Measurements from ENCODE around the gene SCAMP4.
"Not testable (repeated sequence)": the region's sequence is repeated elsewhere in the genome, so short reads cannot be mapped to it uniquely, and the experiment has no call there.

Gene SCAMP4

GRCh38 chr19:1880611-1881392 is 24.4 kb upstream of the SCAMP4 start:
- TF ChIP-seq POLR2AphosphoS5 (IDR thresholded peaks at IDR 0.05; ENCODE audit: low read depth): no peak
- TF ChIP-seq GABPA (IDR thresholded peaks at IDR 0.05; ENCODE audit: low read depth): no peak
- no peak for TF ChIP-seq CTCF (IDR thresholded peaks at IDR 0.05; ENCODE audit: insufficient read depth, low read length)
- no peak for TF ChIP-seq REST (IDR thresholded peaks at IDR 0.05; ENCODE audit: insufficient replicate concordance, low read depth)
- TF ChIP-seq SPI1 (IDR thresholded peaks at IDR 0.05; ENCODE audit: borderline replicate concordance, low read depth): no peak
- H3K27ac ChIP-seq (replicated peaks): no peak overlapping the region
- no peaks in the 10 kb centered on the region for H3K27me3 ChIP-seq (ENCODE audit: insufficient read depth, poor library complexity, severe bottlenecking)
- H3K4me3 ChIP-seq (replicated peaks; ENCODE audit: insufficient read depth, low read length): no peak overlapping the region
- DNase-seq (ENCODE audit: low read depth in 1 of 2, low spot score in 1 of 2): no peak

DNA sequence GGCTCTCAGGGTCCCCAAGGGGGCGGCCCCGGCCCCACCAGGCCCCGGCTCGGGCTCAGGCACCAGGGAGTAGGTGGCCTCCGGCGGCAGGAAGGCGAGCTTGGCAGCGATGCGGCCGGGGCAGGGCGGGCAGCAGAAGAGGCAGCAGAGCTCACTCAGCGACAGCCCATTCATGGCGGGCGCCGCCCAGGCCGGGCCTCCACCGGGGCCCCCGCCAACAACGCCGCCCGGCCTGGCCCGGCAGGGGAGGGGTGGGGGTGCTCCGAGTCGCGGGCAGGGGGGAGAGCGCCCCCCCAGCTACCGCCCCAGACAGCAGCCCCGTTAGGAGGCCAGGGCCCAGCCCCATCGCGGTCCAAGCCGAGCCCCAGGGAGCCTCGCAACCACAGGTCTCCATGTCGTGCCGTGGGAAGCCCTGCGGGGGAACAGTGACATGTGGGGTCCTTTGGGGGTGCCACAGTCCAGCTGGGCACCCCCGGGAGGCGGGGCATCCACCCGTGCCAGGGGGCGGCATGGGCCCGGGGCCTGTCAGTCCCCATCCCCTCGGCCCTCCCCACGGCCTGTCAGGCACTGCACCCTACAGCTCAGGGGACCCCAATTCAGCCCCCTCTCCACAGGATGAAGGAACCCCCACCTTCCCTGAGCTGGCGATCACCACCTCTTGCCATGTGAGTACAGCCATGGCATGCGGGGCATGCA is 23.7 kb upstream of the SCAMP4 start:
- H3K27me3 ChIP-seq (ENCODE audit: insufficient read depth, poor library complexity, severe bottlenecking); DNase-seq (ENCODE audit: low read depth in 1 of 2, low spot score in 1 of 2); H3K4me3 ChIP-seq (replicated peaks; ENCODE audit: insufficient read depth, low read length): not testable (repeated sequence)
- H3K27ac ChIP-seq (replicated peaks): peak overlapping the region; percentile 59

- H3K27me3 ChIP-seq (ENCODE audit: insufficient read depth, poor library complexity, severe bottlenecking): no peaks in the 10 kb centered on the region
- peak in 1 of 2 experiments; percentile 67 for DNase-seq (ENCODE audit: low read depth in 1 of 2, low spot score in 1 of 2)
- TF ChIP-seq SPI1 (IDR thresholded peaks at IDR 0.05; ENCODE audit: borderline replicate concordance, low read depth) (no peak), CTCF (IDR thresholded peaks at IDR 0.05; ENCODE audit: insufficient read depth, low read length) (no peak), GABPA (IDR thresholded peaks at IDR 0.05; ENCODE audit: low read depth) (no peak), REST (IDR thresholded peaks at IDR 0.05; ENCODE audit: insufficient replicate concordance, low read depth) (no peak), POLR2AphosphoS5 (IDR thresholded peaks at IDR 0.05; ENCODE audit: low read depth) (no peak)
- H3K27ac ChIP-seq (replicated peaks): peak overlapping the region; percentile 59
- H3K4me3 ChIP-seq (replicated peaks; ENCODE audit: insufficient read depth, low read length): no peak overlapping the region
These were observed 23.0 kb upstream of the SCAMP4 start for GRCh38 chr19:1882089-1882785.
